ENCODE measurements around the gene MAGI2.
"Not testable (repeated sequence)": the region's sequence is repeated elsewhere in the genome, so short reads cannot be mapped to it uniquely, and the experiment has no call there.

The MAGI2 gene

DNA sequence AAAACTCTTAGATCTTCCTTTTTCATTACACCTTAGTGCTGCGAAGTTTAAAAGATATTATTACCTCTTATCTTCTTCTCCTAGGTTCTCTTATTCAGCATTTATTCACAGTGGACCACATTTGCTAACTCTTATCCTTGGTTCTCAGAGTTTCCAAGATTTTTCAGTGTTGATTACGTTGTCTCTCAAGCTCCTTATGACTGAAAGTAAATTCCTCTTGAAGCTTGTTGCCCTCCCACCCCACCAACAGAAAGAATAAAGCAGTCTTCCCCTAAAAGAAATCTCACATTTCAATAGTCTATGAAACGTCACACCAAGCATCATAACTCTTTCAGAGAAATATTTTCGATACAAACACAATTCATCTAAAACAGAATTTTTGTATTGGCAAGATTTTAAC is 362.5 kb downstream of the MAGI2 start:
- no peak for DNase-seq (ENCODE audit: low read depth, low spot score)
- peak overlapping the region; percentile 13 for H3K27ac ChIP-seq

- no peak for DNase-seq (ENCODE audit: low read depth, low spot score)
- H3K27ac ChIP-seq: peak overlapping the region; percentile 13
These were observed 362.9 kb downstream of the MAGI2 start for GRCh38 chr7:79090543-79090942.

DNA sequence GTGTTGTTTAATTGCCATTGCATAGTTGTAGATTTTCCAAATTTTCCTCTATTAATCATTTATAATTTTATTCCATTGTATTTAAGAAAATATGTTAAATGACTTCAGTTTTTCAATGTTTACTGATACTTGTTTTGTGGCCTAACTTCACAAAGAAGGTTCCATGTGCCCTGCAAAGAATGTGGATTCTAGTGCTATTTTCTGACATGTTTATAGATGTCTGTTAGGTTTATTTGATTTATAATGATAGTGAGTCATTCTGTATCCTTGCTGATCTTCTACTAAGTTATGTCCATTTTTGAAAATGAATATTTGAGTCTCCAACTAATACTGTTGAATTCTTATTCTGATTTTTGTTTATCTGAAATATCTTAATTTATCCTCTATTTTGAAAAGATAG is 369.0 kb downstream of the MAGI2 start:
- DNase-seq (ENCODE audit: low read depth, low spot score): no peak
- no peak overlapping the region for H3K27ac ChIP-seq

GRCh38 chr7:79079919-79080554 is 373.4 kb downstream of the MAGI2 start:
- H3K27ac ChIP-seq: no peak overlapping the region
- DNase-seq (ENCODE audit: low read depth, low spot score): no peak

GRCh38 chr7:79078273-79078672 is 375.2 kb downstream of the MAGI2 start:
- DNase-seq (ENCODE audit: low read depth, low spot score): no peak
- no peak overlapping the region for H3K27ac ChIP-seq

DNA sequence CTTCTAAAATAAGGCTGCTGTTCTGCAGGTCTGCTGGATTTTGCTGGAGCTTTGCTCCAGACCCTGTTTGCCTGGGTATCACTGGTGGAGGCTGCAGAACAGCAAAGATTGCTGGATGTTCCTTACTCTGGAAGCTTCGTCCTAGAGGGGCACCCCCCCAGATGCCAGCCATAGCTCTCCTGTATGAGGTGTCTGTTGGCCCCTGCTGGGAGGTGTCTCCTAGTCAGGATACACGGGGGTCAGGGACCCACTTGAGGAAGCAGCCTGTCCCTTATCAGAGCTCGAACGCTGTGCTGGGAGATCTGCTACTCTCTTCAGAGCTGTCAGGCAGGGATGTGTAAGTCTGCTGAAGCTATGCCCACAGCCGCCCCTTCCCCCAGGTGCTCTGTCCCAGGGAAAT is 382.3 kb downstream of the MAGI2 start:
- not testable (repeated sequence) for H3K27ac ChIP-seq; DNase-seq (ENCODE audit: low read depth, low spot score)

DNA sequence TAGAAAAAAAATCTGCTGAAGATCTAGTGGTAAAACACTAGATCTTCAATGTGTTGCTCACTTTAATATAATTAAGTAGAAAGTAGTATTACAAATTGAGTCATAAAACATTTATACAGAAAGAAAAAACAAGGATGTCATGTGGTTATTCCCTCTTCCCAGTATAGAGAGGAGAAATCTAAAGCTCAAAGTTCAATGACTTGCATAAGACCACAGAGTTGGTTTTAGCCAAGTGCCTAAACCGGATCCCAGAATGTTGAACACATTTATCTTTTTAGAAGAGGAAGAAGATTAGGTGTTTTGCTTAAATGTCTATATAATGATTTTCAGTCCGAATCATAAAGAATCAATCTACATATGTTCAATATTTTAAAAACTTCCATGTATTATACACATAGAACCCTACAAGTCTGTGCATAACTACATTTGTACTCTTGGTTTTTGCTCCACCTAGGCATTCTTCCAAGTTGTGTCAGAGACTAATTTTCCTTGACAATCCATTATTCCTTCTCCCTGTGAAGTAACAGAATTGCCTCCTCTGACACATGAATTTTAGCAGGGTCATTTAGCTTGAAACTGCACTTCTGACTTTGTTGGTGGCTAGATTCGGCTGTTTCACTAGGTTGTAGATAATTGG is 389.2 kb downstream of the MAGI2 start:
- DNase-seq (ENCODE audit: low read depth, low spot score): no peak
- no peak overlapping the region for H3K27ac ChIP-seq

DNA sequence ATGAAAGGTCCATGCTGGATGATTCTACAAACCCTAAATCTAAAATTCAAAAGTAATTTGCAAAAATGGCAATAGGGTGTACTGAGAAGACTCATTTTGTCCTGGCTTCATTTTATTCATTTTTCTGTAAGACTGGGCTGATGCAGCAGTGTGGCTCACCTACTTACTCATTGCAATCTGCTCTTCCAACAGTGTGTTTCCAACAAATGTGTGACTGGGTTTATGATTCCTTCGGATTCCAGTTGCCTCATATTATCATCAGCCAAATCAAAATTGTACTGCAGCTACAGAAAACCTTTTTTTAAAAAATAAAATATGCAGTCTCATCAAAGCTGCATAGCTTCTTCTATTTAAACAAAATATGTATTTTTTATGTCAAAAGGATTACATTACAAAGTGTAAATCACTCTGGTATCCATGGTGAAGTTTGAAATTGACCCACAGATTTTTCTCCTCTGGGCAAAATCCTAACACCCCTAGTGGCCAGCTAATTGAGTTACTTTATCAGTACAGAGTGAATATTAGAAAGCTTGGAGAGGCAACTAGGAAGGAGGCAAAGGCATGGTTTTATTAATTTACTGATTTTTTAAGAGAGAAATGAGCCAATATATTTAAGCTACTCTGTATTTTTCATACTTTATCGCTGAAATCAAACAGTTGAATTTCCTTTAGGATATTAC is 390.3 kb downstream of the MAGI2 start:
- DNase-seq (ENCODE audit: low read depth, low spot score): no peak
- no peak overlapping the region for H3K27ac ChIP-seq

- DNase-seq (ENCODE audit: low read depth, low spot score): no peak
- H3K27ac ChIP-seq: no peak overlapping the region
These were observed 393.0 kb downstream of the MAGI2 start for GRCh38 chr7:79060498-79060897.

DNA sequence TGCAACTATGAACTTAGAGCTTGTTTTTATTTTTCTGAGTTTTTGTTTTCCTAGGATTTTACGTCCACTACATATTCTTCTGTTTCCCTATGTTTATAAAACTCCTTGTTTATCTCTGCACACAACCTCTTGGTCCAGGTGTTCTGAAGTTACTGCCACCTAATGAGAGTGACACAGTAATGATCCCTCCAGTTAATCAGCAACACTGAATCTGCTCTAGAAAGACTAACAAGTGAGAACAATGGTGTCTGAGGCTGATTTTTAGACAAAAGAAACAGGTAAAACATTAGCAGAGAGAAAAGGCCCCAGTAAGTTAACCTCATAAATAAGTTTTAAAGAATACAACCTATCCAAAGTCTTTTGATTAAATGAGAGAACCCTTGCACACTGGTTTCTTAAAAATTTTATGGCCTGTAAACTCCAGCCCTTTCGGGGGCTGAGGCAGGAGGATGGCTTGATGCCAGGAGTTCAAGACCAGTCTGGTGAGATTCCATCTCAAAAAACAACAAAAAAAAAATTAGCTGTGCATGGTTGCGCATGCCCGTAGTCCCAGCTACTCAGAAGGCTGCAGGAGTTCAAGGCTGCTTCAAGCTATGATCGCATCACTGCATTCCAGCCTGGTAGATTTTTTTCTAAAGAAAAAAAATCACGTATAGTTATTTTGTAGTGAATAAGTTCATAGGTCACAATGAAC is 397.6 kb downstream of the MAGI2 start:
- H3K27ac ChIP-seq: peak overlapping the region; percentile 30
- peak; percentile 33 for DNase-seq (ENCODE audit: low read depth, low spot score)

GRCh38 chr7:79051915-79052314 is 401.6 kb downstream of the MAGI2 start:
- no peak overlapping the region for H3K27ac ChIP-seq
- no peak for DNase-seq (ENCODE audit: low read depth, low spot score)

GRCh38 chr7:79050603-79051002 is 402.9 kb downstream of the MAGI2 start:
- peak; percentile 26 for DNase-seq (ENCODE audit: low read depth, low spot score)

DNA sequence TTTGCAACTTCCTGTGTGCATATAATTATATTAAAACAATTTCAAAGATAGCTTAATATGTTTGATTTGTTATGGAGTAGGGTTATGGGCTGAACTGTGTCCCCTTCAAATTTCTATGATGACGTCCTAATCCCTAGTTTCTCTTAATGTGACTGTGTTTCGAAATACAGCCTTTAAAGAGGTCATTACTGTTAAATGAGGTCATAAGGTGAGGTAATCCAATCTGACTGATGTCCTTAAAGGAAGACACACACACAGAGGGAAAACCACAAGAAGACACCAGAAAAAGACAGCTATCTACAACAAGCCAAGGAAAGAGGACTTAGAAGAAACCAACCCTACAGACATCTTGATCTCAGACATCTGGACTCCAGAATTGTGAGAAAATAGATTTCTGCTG is 407.4 kb downstream of the MAGI2 start:
- no peak overlapping the region for H3K27ac ChIP-seq
- no peak for DNase-seq (ENCODE audit: low read depth, low spot score)

More at GRCh38 chr7:79050603-79051002, 402.9 kb downstream of the MAGI2 start:
- no peak overlapping the region for H3K27ac ChIP-seq

GRCh38 chr7:79037001-79037400 is 416.5 kb downstream of the MAGI2 start:
- H3K27ac ChIP-seq: no peak overlapping the region
- no peak for DNase-seq (ENCODE audit: low read depth, low spot score)

DNA sequence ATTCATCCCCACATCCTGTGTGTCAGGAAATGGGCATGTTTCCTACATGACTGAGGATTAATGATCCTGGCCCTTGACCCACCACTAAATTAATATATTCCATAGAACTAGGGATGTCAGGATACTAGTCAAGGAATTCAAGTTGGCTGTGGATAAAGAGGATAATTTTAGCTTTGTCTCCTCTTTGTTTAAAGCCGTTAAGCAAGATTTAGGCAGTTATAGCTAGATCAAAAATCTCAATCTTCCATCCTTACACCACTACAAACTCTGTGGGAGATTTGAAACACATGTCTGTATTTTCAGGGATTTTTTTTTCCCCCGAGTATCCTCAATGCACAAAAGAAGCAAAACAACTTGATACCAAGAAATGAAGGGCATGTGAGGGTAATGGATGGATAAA is 417.1 kb downstream of the MAGI2 start:
- no peak for DNase-seq (ENCODE audit: low read depth, low spot score)
- H3K27ac ChIP-seq: no peak overlapping the region

DNA sequence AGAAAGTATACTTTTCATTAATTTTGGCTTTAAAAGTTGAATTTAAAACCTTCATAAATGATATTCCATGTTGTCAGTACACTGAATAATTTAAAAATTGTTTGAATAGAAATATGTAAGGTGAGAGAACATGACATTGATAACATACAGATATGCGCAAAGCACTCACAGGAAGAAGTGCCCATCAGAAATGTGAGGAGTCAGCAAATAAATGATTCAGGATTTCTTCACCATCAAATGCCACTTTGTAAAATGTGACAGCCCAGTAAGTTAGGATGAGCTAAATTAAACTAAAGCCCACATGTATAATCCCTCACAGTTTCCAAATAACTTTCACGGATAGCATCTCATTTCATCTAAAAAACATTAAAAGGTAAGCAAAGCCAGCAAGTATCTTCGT is 417.6 kb downstream of the MAGI2 start:
- no peak for DNase-seq (ENCODE audit: low read depth, low spot score)
- no peak overlapping the region for H3K27ac ChIP-seq

GRCh38 chr7:79034730-79035129 is 418.7 kb downstream of the MAGI2 start:
- no peak for DNase-seq (ENCODE audit: low read depth, low spot score)
- H3K27ac ChIP-seq: no peak overlapping the region

GRCh38 chr7:79019711-79020110 is 433.8 kb downstream of the MAGI2 start:
- DNase-seq (ENCODE audit: low read depth, low spot score); H3K27ac ChIP-seq: not testable (repeated sequence)

DNA sequence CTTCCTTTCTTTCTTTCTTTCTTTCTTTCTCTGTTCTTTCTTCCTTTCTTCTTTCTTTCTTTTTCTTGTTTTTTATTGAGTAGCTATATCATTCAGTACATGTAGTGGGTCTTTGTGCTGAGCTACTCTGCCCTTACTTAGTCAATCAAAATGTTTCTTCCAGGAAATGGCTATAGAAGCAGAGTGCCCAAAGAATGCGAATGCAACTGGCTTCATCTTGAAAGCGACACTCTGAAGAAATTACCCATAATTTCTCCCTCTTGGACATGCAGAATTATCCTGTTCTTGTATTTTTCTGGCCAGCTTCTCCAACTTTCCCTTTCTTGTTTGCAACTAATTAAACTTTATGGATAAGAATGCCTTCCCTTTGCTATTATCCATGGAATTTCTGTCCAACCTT is 441.5 kb downstream of the MAGI2 start:
- no peak for DNase-seq (ENCODE audit: low read depth, low spot score)
- H3K27ac ChIP-seq: no peak overlapping the region

GRCh38 chr7:79009647-79010046 is 443.8 kb downstream of the MAGI2 start:
- no peak for DNase-seq (ENCODE audit: low read depth, low spot score)
- H3K27ac ChIP-seq: no peak overlapping the region

- no peak overlapping the region for H3K27ac ChIP-seq
- no peak for DNase-seq (ENCODE audit: low read depth, low spot score)
These were observed 444.7 kb downstream of the MAGI2 start for GRCh38 chr7:79008786-79009185.

Measured in epithelial cell of prostate (primary cell).